Suprapubic skin (tissue), 4 donors: ENCODE data around the gene DRAP1. TPM values are rescaled to one million over a fixed set of nuclear protein-coding genes. Genes with fewer than 3 reads are reported as not detected.

ENCODE experiments used
- DNase-seq, 2 donors: peaks; one replicate each; pipeline ENCODE4 v3.0.0-alpha.2; 2019; ENCODE audit warnings: low spot score in 2 of 2
- H3K27ac ChIP-seq: fragments of 200-600 bp; sonication (generic); one replicate; pipeline ENCODE4 v1.5.1; 2019
- H3K27me3 ChIP-seq: fragments of 200-600 bp; sonication (generic); one replicate; pipeline ENCODE4 v1.5.1; 2019
- H3K36me3 ChIP-seq: fragments of 200-600 bp; sonication (generic); one replicate; pipeline ENCODE4 v1.5.1; 2019
- H3K4me1 ChIP-seq: fragments of 200-600 bp; sonication (generic); one replicate; pipeline ENCODE4 v1.5.1; 2019
- H3K4me3 ChIP-seq: fragments of 200-600 bp; sonication (generic); one replicate; pipeline ENCODE4 v1.5.1; 2019; ENCODE audit warnings: mild to moderate bottlenecking
- H3K9me3 ChIP-seq: fragments of 200-600 bp; sonication (generic); one replicate; pipeline ENCODE4 v1.5.1; 2019
- CTCF ChIP-seq, 2 donors: fragments of 200-600 bp in 1 of 2; fragments of 450-650 bp in 1 of 2; sonication (generic) in 1 of 2; IDR thresholded peaks; one replicate each; pipeline ENCODE4 v1.5.1; 2016 to 2019; ENCODE audit warnings: antibody characterized with exemption in 2 of 2, mild to moderate bottlenecking in 1 of 2, moderate library complexity in 1 of 2
- EP300 ChIP-seq: sonication (generic); formaldehyde crosslinking; IDR thresholded peaks from one replicate; pipeline ENCODE4 v1.6.1; 2017; ENCODE audit warnings: antibody characterized with exemption
- POLR2A ChIP-seq, 2 donors: fragments of 450-650 bp; IDR thresholded peaks; one replicate each; pipeline ENCODE4 v1.6.1; 2017; ENCODE audit warnings: antibody characterized with exemption in 2 of 2, mild to moderate bottlenecking in 2 of 2, moderate library complexity in 2 of 2
- POLR2AphosphoS5 ChIP-seq, 3 donors: sonication (generic); formaldehyde crosslinking; IDR thresholded peaks; one replicate each; pipeline ENCODE4 v1.6.1; 2017; ENCODE audit warnings: antibody characterized with exemption in 3 of 3
- WGBS: methylation state at CpG from one replicate; pipeline ENCODE4 v1.1.5; 2018; 5-methylcytosine and 5-hydroxymethylcytosine counted together
- total RNA-seq, 4 donors: library from RNA; depleted of rRNA; stranded (reverse); fragments of >200 nt; gene quantifications; one replicate each; pipeline ENCODE4 v1.1.0, GENCODE V29; 2016

The DRAP1 gene
- total RNA-seq, 4 donors from 2014 or later, result 54.2 to 82.5 (median 68.0) TPM

DNA sequence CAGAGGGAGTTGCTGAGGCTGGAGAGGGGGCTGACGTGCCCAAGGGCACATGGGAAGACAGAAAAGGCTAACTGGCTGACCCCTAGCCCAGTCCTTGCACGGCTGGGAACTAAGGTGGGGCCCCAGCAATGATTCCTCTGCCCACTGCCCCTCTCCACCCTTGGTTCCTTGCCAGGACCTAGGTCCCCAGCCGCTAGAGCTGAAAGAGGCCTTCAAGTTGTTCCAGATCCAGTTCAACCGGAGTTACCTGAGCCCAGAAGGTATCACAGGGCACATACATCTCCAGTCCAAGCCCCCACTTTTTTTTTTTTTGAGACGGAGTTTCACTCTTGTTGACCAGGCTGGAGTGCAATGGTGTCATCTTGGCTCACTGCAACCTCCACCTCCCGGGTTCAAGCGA, 39.2 kb upstream of the DRAP1 start:
- no peak for TF ChIP-seq POLR2A (IDR thresholded peaks at IDR 0.05)
- no peak for TF ChIP-seq POLR2AphosphoS5 (IDR thresholded peaks at IDR 0.05)
- no peak for TF ChIP-seq EP300
- TF ChIP-seq CTCF (IDR thresholded peaks at IDR 0.05), result no peak
- Histone ChIP-seq H3K36me3 (peaks cover 24% of the 10 kb centered on the region), H3K9me3 (no peaks in the 10 kb centered on the region), H3K27ac (no peak overlapping the region), H3K4me1 (peaks cover 3% of the 10 kb centered on the region), H3K27me3 (no peaks in the 10 kb centered on the region), H3K4me3 (no peak overlapping the region)
- 50% methylated on average over 5 of the region's 7 CpGs for WGBS
- DNase-seq, result no peak

- no peaks in the 10 kb centered on the region for H3K27me3 ChIP-seq
- H3K4me3 ChIP-seq, result no peak overlapping the region
- peaks cover 3% of the 10 kb centered on the region for H3K4me1 ChIP-seq
- TF ChIP-seq EP300 (no peak), CTCF (IDR thresholded peaks at IDR 0.05) (no peak), POLR2AphosphoS5 (IDR thresholded peaks at IDR 0.05) (no peak), POLR2A (IDR thresholded peaks at IDR 0.05) (no peak)
- no peaks in the 10 kb centered on the region for H3K9me3 ChIP-seq
- H3K36me3 ChIP-seq, result peaks cover 33% of the 10 kb centered on the region
- no peak for DNase-seq
- H3K27ac ChIP-seq, result no peak overlapping the region
- WGBS, result 87% methylated on average over 4 of the region's 7 CpGs
These were observed 38.3 kb upstream of the DRAP1 start for GRCh38 chr11:65880844-65881421.

GRCh38 chr11:65882120-65883057, 36.8 kb upstream of the DRAP1 start:
- Histone ChIP-seq H3K36me3 (peaks cover 33% of the 10 kb centered on the region), H3K27ac (no peak overlapping the region), H3K4me3 (no peak overlapping the region), H3K9me3 (no peaks in the 10 kb centered on the region), H3K4me1 (peaks cover 9% of the 10 kb centered on the region), H3K27me3 (no peaks in the 10 kb centered on the region)
- 91% methylated on average over 10 of the region's 30 CpGs for WGBS
- DNase-seq, result no peak
- TF ChIP-seq CTCF (IDR thresholded peaks at IDR 0.05) (no peak), EP300 (no peak), POLR2A (IDR thresholded peaks at IDR 0.05) (no peak), POLR2AphosphoS5 (IDR thresholded peaks at IDR 0.05) (no peak)

DNA sequence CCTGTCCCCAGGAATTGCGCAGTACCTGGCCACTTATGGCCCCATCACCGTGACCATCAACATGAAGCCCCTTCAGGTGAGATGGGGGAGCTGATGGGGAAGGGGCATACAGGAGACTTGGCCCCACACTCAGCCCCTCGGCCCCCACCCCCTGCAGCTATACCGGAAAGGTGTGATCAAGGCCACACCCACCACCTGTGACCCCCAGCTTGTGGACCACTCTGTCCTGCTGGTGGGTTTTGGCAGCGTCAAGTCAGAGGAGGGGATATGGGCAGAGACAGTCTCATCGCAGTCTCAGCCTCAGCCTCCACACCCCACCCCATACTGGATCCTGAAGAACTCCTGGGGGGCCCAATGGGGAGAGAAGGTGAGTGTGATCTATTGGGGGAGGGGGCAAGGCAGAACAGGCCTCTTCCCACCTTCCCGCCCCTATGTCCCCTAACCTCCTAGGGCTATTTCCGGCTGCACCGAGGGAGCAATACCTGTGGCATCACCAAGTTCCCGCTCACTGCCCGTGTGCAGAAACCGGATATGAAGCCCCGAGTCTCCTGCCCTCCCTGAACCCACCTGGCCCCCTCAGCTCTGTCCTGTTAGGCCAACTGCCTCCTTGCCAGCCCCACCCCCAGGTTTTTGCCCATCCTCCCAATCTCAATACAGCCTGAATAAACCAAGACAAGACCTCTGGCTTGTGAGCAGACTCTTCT, 36.0 kb upstream of the DRAP1 start:
- H3K4me1 ChIP-seq, result peaks cover 15% of the 10 kb centered on the region
- no peak overlapping the region for H3K4me3 ChIP-seq
- DNase-seq, result no peak
- TF ChIP-seq POLR2A (IDR thresholded peaks at IDR 0.05) (no peak), CTCF (IDR thresholded peaks at IDR 0.05) (no peak), EP300 (no peak), POLR2AphosphoS5 (IDR thresholded peaks at IDR 0.05) (no peak)
- H3K27ac ChIP-seq, result no peak overlapping the region
- H3K27me3 ChIP-seq, result no peaks in the 10 kb centered on the region
- no peaks in the 10 kb centered on the region for H3K9me3 ChIP-seq
- peaks cover 33% of the 10 kb centered on the region for H3K36me3 ChIP-seq
- WGBS, result 98% methylated on average over 11 of the region's 13 CpGs
